Measurements from ENCODE around the gene HCRTR2.

The HCRTR2 gene

DNA sequence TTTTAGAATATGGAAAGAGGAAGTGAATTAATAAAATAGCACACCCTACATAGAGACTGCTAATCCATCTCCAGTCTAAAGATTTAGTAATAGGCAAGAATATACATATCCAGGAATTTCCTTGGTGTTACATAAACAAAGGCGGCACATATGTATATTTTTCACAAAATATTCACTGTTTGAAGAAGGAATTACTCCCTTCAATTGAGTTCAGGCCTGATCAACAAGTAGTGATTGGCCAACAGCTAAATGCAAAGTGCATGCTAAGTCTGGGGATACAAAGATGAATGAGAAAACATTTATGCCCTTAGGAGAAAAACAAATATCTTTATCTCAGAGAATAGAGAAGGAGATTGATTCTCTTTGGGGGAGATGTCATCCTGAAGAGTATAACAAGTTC lies 6.5 kb upstream of the HCRTR2 start:
- Histone ChIP-seq H3K79me2 (ENCODE audit: insufficient read depth, low read depth) (no peaks in the 10 kb centered on the region), H3K4me2 (no peak overlapping the region), H3K4me1 (ENCODE audit: low read depth, poor library complexity, severe bottlenecking) (no peaks in the 10 kb centered on the region), H3K27me3 (ENCODE audit: insufficient read depth, low read depth) (no peaks in the 10 kb centered on the region), H3K9ac (no peak overlapping the region), H3K36me3 (ENCODE audit: insufficient read depth) (no peaks in the 10 kb centered on the region), H3K4me3 (IDR thresholded peaks at IDR 0.05; ENCODE audit: insufficient read depth, low read depth, low read length) (no peak overlapping the region), H3K27ac (no peak overlapping the region), H4K20me1 (ENCODE audit: insufficient read depth) (no peaks in the 10 kb centered on the region), H2AFZ (ENCODE audit: low read depth) (no peak overlapping the region)
- TF ChIP-seq CTCF (conservative IDR thresholded peaks at IDR 0.05; ENCODE audit: low read depth, low read length) = no peak

- no peaks in the 10 kb centered on the region for H3K36me3 ChIP-seq (ENCODE audit: insufficient read depth)
- no peaks in the 10 kb centered on the region for H3K27me3 ChIP-seq (ENCODE audit: insufficient read depth, low read depth)
- no peak overlapping the region for H3K27ac ChIP-seq
- no peak for TF ChIP-seq CTCF (conservative IDR thresholded peaks at IDR 0.05; ENCODE audit: low read depth, low read length)
- no peak overlapping the region for H3K4me3 ChIP-seq (IDR thresholded peaks at IDR 0.05; ENCODE audit: insufficient read depth, low read depth, low read length)
- H3K4me2 ChIP-seq = no peak overlapping the region
- H4K20me1 ChIP-seq (ENCODE audit: insufficient read depth) = no peaks in the 10 kb centered on the region
- no peak overlapping the region for H2AFZ ChIP-seq (ENCODE audit: low read depth)
- H3K79me2 ChIP-seq (ENCODE audit: insufficient read depth, low read depth) = no peaks in the 10 kb centered on the region
- no peak overlapping the region for H3K9ac ChIP-seq
- H3K4me1 ChIP-seq (ENCODE audit: low read depth, poor library complexity, severe bottlenecking) = no peaks in the 10 kb centered on the region
Observed at GRCh38 chr6:55175078-55176049, 1.0 kb downstream of the HCRTR2 start.

- no peak overlapping the region for H2AFZ ChIP-seq (ENCODE audit: low read depth)
- no peaks in the 10 kb centered on the region for H4K20me1 ChIP-seq (ENCODE audit: insufficient read depth)
- H3K27ac ChIP-seq = no peak overlapping the region
- no peaks in the 10 kb centered on the region for H3K79me2 ChIP-seq (ENCODE audit: insufficient read depth, low read depth)
- no peak for TF ChIP-seq CTCF (conservative IDR thresholded peaks at IDR 0.05; ENCODE audit: low read depth, low read length)
- no peak overlapping the region for H3K4me3 ChIP-seq (IDR thresholded peaks at IDR 0.05; ENCODE audit: insufficient read depth, low read depth, low read length)
- no peaks in the 10 kb centered on the region for H3K36me3 ChIP-seq (ENCODE audit: insufficient read depth)
- no peaks in the 10 kb centered on the region for H3K4me1 ChIP-seq (ENCODE audit: low read depth, poor library complexity, severe bottlenecking)
- no peak overlapping the region for H3K4me2 ChIP-seq
- no peaks in the 10 kb centered on the region for H3K27me3 ChIP-seq (ENCODE audit: insufficient read depth, low read depth)
- no peak overlapping the region for H3K9ac ChIP-seq
Observed at GRCh38 chr6:55176958-55177357, 2.6 kb downstream of the HCRTR2 start.

- Histone ChIP-seq H2AFZ (ENCODE audit: low read depth) (no peak overlapping the region), H4K20me1 (ENCODE audit: insufficient read depth) (no peaks in the 10 kb centered on the region), H3K4me1 (ENCODE audit: low read depth, poor library complexity, severe bottlenecking) (no peaks in the 10 kb centered on the region), H3K9ac (no peak overlapping the region), H3K4me3 (IDR thresholded peaks at IDR 0.05; ENCODE audit: insufficient read depth, low read depth, low read length) (no peak overlapping the region), H3K36me3 (ENCODE audit: insufficient read depth) (no peaks in the 10 kb centered on the region), H3K4me2 (no peak overlapping the region), H3K27ac (no peak overlapping the region), H3K79me2 (ENCODE audit: insufficient read depth, low read depth) (no peaks in the 10 kb centered on the region), H3K27me3 (ENCODE audit: insufficient read depth, low read depth) (no peaks in the 10 kb centered on the region)
- no peak for TF ChIP-seq CTCF (conservative IDR thresholded peaks at IDR 0.05; ENCODE audit: low read depth, low read length)
Observed at GRCh38 chr6:55180258-55180657, 5.9 kb downstream of the HCRTR2 start.

Measured in KMS-11 (cell line).